OCI-LY3 (cell line): ENCODE results near the gene BMP8B.
A peak's percentile ranks its signal among the peaks of the same experiment; 100 is the strongest.

Experiments
- H2AFZ ChIP-seq: fragments of 200-600, 300-600 bp; shearing (Covaris generic); 2 replicates; pipeline ENCODE4 v1.6.0; 2014; ENCODE audit warnings: antibody characterized with exemption, low read depth, low read length
- H3K27ac ChIP-seq: fragments of 200-600, 300-600 bp; sonication (generic); 2 replicates; pipeline ENCODE4 v1.5.1; 2014; ENCODE audit warnings: mild to moderate bottlenecking, low read length, moderate library complexity, mixed read lengths
- H3K27me3 ChIP-seq: fragments of 200-600, 300-600 bp; sonication (generic); 2 replicates; pipeline ENCODE4 v1.6.1; 2014; ENCODE audit warnings: low read depth, low read length, mixed read lengths
- H3K36me3 ChIP-seq: fragments of 200-600, 300-600 bp; sonication (generic); replicated peaks from 2 replicates; pipeline ENCODE3; 2014; ENCODE audit warnings: low read depth, low read length, mixed read lengths
- H3K4me1 ChIP-seq: fragments of 300-600, 200-600 bp; sonication (generic); 2 replicates; pipeline ENCODE4 v1.6.1; 2014; ENCODE audit warnings: low read length, mixed read lengths
- H3K4me2 ChIP-seq: fragments of 200-600, 300-600 bp; sonication (generic); 2 replicates; pipeline ENCODE4 v1.6.1; 2014; ENCODE audit warnings: low read length, mixed read lengths
- H3K4me3 ChIP-seq: fragments of 300-600, 200-600 bp; sonication (generic); 2 replicates; pipeline ENCODE4 v1.5.1; 2014; ENCODE audit warnings: antibody characterized with exemption, mild to moderate bottlenecking, low read length, moderate library complexity
- H3K79me2 ChIP-seq: fragments of 300-600, 200-600 bp; shearing (Covaris generic); 2 replicates; pipeline ENCODE4 v1.6.1; 2014; ENCODE audit warnings: mild to moderate bottlenecking, low read length, mixed read lengths
- H3K9ac ChIP-seq: fragments of 300-600, 200-600 bp; shearing (Covaris generic); 2 replicates; pipeline ENCODE4 v1.6.0; 2014; ENCODE audit warnings: mild to moderate bottlenecking, low read length, moderate library complexity
- H3K9me3 ChIP-seq: fragments of 200-600, 300-600 bp; shearing (Covaris generic); 2 replicates; pipeline ENCODE4 v1.6.1; 2014; ENCODE audit warnings: low read length, mixed read lengths; ENCODE audit not compliant: insufficient read depth
- H4K20me1 ChIP-seq: fragments of 200-600, 300-600 bp; sonication (generic); 2 replicates; pipeline ENCODE4 v1.6.1; 2016; ENCODE audit warnings: low read length, mixed read lengths; ENCODE audit not compliant: insufficient read depth
- EZH2phosphoT487 ChIP-seq: fragments of 200-600 bp; shearing (Covaris generic); IDR thresholded peaks from 2 replicates; pipeline ENCODE4 v1.6.1; 2018; ENCODE audit warnings: antibody characterized with exemption, mixed run types, low read depth
- TF ChIP-seq, protein P1 (sequence below): fragments of 200-600, 300-600 bp; sonication (generic); IDR thresholded peaks from 2 replicates; pipeline ENCODE4 v1.5.1; 2014; ENCODE audit warnings: antibody characterized with exemption, low read length, low read depth

The BMP8B gene

DNA sequence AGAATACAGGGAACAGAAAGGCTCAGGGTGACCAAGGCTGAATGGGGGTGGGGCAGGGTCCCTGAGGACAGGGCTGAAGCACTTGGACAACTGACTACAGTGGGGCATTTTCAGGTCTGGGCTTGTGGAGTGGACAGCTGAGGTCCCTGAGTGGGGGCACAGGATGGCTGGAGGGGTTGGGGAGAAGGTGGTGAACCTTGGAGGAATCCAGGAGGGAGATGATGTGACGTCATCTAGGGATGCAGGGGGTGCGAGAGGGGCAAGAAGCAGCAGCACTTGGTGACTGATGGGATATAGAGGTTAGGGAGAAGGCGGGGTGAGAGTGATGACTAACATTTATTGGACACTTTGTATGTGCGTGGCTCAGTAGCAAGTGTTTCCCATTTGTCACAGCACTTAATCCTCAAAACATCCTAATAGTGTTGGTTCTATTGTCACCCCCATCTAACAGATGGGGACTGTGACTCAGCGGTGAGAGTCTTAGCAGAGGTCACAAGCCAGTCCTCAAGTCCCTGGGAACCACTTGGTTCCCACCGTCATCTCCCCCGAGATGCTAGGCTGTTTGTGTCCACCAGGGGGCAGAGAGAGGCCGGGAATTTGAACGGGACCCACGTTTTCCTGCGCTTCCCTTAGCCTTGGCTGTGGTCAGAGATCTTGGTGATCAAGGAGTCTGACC is 27.9 kb upstream of the BMP8B start:
- Histone ChIP-seq H3K79me2 (no peaks in the 10 kb centered on the region), H3K4me2 (peak overlapping the region; percentile 61), H3K27me3 (no peaks in the 10 kb centered on the region), H3K9me3 (no peaks in the 10 kb centered on the region), H3K9ac (peak overlapping the region; percentile 58; the same call in 1 of the 2 replicates), H2AFZ (no peak overlapping the region), H3K4me1 (peaks cover 15% of the 10 kb centered on the region), H3K27ac (peak overlapping the region; percentile 69), H4K20me1 (no peaks in the 10 kb centered on the region), H3K4me3 (peak overlapping the region; percentile 65), H3K36me3 (no peaks in the 10 kb centered on the region)
- no peak for TF ChIP-seq EZH2phosphoT487
- TF ChIP-seq, protein P1, sequence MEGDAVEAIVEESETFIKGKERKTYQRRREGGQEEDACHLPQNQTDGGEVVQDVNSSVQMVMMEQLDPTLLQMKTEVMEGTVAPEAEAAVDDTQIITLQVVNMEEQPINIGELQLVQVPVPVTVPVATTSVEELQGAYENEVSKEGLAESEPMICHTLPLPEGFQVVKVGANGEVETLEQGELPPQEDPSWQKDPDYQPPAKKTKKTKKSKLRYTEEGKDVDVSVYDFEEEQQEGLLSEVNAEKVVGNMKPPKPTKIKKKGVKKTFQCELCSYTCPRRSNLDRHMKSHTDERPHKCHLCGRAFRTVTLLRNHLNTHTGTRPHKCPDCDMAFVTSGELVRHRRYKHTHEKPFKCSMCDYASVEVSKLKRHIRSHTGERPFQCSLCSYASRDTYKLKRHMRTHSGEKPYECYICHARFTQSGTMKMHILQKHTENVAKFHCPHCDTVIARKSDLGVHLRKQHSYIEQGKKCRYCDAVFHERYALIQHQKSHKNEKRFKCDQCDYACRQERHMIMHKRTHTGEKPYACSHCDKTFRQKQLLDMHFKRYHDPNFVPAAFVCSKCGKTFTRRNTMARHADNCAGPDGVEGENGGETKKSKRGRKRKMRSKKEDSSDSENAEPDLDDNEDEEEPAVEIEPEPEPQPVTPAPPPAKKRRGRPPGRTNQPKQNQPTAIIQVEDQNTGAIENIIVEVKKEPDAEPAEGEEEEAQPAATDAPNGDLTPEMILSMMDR = peak; percentile 56

DNA sequence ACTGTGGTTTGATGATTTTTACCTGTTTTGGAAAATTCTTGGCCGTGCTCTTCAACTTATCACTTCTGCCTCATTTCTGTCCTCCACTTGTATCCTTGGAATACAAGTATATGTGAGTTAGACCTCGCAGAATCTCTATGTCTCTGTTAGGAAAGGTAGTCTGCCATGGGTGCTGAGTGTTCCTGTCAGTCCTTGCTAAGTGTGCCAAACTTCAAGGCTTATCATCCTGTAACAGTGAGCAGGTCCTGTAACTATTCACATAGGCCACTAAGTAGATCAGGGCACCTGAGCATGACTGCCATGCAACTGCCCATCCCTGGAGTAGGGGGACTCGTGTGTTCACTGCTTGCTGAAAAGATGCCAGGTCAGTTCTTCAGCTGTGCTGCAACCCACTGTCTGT is 24.2 kb upstream of the BMP8B start:
- no peaks in the 10 kb centered on the region for H3K9me3 ChIP-seq
- H3K4me1 ChIP-seq = peaks cover 13% of the 10 kb centered on the region
- no peak for TF ChIP-seq EZH2phosphoT487
- TF ChIP-seq, protein P1 = no peak

DNA sequence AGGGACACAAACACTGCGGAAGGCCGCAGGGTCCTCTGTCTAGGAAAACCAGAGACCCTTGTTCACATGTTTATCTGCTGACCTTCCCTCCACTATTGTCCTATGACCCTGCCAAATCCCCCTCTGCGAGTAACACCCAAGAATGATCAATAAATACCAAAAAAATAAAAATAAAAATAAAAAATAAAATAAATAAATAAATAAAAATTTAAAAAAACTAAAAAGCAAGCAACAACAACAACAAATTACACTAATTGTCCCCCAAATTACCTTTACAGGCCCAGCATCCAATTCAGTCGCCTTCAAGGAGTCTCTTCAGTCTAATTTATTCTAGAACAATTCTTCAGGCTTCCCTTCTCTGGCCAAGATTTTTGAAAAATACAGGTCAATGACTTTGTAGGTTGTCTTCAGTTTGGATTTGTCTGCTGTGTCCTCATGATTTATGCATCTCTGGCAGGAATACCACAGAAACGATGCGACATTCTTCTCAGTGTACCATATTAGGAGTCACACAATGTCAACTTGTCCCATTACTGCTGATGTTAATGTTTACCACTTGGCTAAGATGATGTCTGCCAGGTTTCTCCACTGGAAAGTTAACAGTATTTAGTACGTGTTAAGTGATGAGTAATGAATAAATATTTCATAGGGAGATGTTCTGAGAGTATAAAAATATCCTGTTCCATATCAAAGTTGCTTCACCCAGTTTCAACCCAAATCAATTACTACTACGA is 20.3 kb upstream of the BMP8B start:
- no peak for TF ChIP-seq EZH2phosphoT487
- TF ChIP-seq, protein P1 = no peak

More for the DNA sequence above, 24.2 kb upstream of the BMP8B start:
- Histone ChIP-seq H3K79me2 (no peaks in the 10 kb centered on the region), H3K9ac (no peak overlapping the region), H3K27ac (no peak overlapping the region), H3K4me2 (no peak overlapping the region), H3K4me3 (no peak overlapping the region), H3K36me3 (no peaks in the 10 kb centered on the region), H4K20me1 (no peaks in the 10 kb centered on the region), H3K27me3 (no peaks in the 10 kb centered on the region), H2AFZ (no peak overlapping the region)

DNA sequence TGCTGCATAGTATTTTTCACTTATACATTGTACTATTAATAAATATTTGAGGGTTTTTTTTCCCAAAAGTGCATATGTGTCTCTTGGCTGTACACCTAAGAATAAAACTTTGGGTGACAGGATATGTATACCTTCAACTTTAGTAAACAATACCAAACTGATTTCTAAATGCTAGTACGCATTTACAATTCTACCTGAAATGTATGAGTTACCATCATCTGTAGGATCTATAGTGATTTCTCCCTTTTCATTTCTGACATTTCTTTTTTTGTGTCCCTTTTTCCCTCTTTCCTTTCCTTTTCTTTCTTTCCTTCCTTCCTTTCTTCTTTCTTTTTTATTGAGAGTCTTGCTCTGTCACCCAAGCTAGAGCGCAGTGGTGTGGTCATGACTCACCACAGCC is 16.7 kb upstream of the BMP8B start:
- TF ChIP-seq, protein P1 = no peak
- no peak for TF ChIP-seq EZH2phosphoT487
- no peaks in the 10 kb centered on the region for H3K36me3 ChIP-seq
- no peak overlapping the region for H3K4me3 ChIP-seq
- H3K4me1 ChIP-seq = no peaks in the 10 kb centered on the region
- H3K27me3 ChIP-seq = no peaks in the 10 kb centered on the region
- no peak overlapping the region for H3K27ac ChIP-seq
- H4K20me1 ChIP-seq = no peaks in the 10 kb centered on the region
- H3K79me2 ChIP-seq = no peaks in the 10 kb centered on the region
- no peak overlapping the region for H3K4me2 ChIP-seq
- no peak overlapping the region for H3K9ac ChIP-seq
- no peaks in the 10 kb centered on the region for H3K9me3 ChIP-seq
- no peak overlapping the region for H2AFZ ChIP-seq

More for the DNA sequence above, 20.3 kb upstream of the BMP8B start:
- no peak overlapping the region for H3K9ac ChIP-seq
- H2AFZ ChIP-seq = no peak overlapping the region
- H3K4me2 ChIP-seq = no peak overlapping the region
- no peak overlapping the region for H3K4me3 ChIP-seq
- H3K27me3 ChIP-seq = no peaks in the 10 kb centered on the region
- H3K79me2 ChIP-seq = no peaks in the 10 kb centered on the region
- H3K4me1 ChIP-seq = no peaks in the 10 kb centered on the region
- H4K20me1 ChIP-seq = no peaks in the 10 kb centered on the region
- no peak overlapping the region for H3K27ac ChIP-seq
- no peaks in the 10 kb centered on the region for H3K36me3 ChIP-seq
- H3K9me3 ChIP-seq = no peaks in the 10 kb centered on the region
